ENCODE measurements around the gene ACVR2B. TPM values are rescaled to one million over a fixed set of nuclear protein-coding genes. Genes with fewer than 3 reads are reported as not detected.

The ACVR2B gene
- total and polyA plus RNA-seq, 2 donors (not counting 1 experiment from before 2014, with no cell fraction given): 0.18 to 4.2 TPM

DNA sequence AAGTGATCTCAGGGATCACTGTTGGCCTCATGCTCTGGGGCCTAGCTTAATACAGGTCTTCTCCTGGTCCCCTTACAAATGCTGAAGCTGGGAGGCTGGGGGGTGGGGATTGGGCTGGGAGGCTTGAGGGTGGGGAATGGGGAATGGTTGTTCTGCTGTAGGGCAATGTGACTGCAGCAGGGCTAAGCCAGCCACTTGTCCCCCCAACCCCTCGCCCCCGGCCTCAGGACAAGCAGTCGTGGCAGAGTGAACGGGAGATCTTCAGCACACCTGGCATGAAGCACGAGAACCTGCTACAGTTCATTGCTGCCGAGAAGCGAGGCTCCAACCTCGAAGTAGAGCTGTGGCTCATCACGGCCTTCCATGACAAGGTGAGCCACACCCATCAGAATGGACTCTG, 25.2 kb downstream of the ACVR2B start:
- ATAC-seq (ENCODE audit: low read depth): no peak
- no peak for DNase-seq
- H3K4me1 ChIP-seq (ENCODE audit: control insufficient read depth in 2 of 2, insufficient read depth in 2 of 2, low read length in 2 of 2): no peaks in the 10 kb centered on the region
- H3K27me3 Mint-ChIP-seq: no peaks in the 10 kb centered on the region
- H3K9me3 ChIP-seq (ENCODE audit: control extremely low read depth in 1 of 3, control insufficient read depth in 2 of 3, insufficient read depth in 1 of 3, low read length in 2 of 3): no peaks in the 10 kb centered on the region
- no peak overlapping the region for H3K9ac ChIP-seq (ENCODE audit: low read length)
- no peaks in the 10 kb centered on the region for H3K9me3 Mint-ChIP-seq (ENCODE audit: insufficient read depth)
- no peak overlapping the region for H3K4me2 ChIP-seq (replicated peaks; ENCODE audit: low read depth, low read length, poor library complexity, severe bottlenecking)
- H3K27ac ChIP-seq (ENCODE audit: low read length in 2 of 2): no peak overlapping the region
- H3K27ac Mint-ChIP-seq: no peak overlapping the region
- CTCF ChIA-PET: interaction anchor here (2.2 to 4.1 kb wide), 3 partner anchors 11 to 505 kb away, joined by 14 to 28 read pairs (median 22); no protein-coding TSS in a partner anchor
- no peaks in the 10 kb centered on the region for H3K36me3 ChIP-seq (replicated peaks in 1 of 2; ENCODE audit: control extremely low read depth in 1 of 2, control insufficient read depth in 1 of 2, extremely low read depth in 1 of 2, insufficient read depth in 2 of 2, low read length in 1 of 2)
- intact Hi-C loops (cut with micrococcal nuclease): no loop called here
- H3K4me1 Mint-ChIP-seq: no peaks in the 10 kb centered on the region
- H3K4me3 ChIP-seq (ENCODE audit: control extremely low read depth in 1 of 5, extremely low read depth in 1 of 5, insufficient read depth in 1 of 5, low read depth in 2 of 5, low read length in 4 of 5): no peak overlapping the region
- POLR2A ChIA-PET: no interaction called here
- H4K20me1 ChIP-seq (ENCODE audit: control insufficient read depth, insufficient read depth, low read length, poor library complexity, severe bottlenecking): no peaks in the 10 kb centered on the region
- no peaks in the 10 kb centered on the region for H3K27me3 ChIP-seq (replicated peaks in 1 of 4; ENCODE audit: control extremely low read depth in 1 of 4, control insufficient read depth in 3 of 4, insufficient read depth in 4 of 4, low read length in 3 of 4)
- no peak overlapping the region for H2AFZ ChIP-seq (ENCODE audit: insufficient read depth, low read depth, low read length, poor library complexity, severe bottlenecking)
- TF ChIP-seq CTCF (IDR thresholded peaks at IDR 0.05) (no peak), EZH2 (IDR thresholded peaks at IDR 0.05; ENCODE audit: borderline replicate concordance, insufficient read depth, low read depth, low read length, poor library complexity, severe bottlenecking) (no peak)
- no peaks in the 10 kb centered on the region for H3K79me2 ChIP-seq (ENCODE audit: control insufficient read depth, insufficient read depth, low read length)
- no peak overlapping the region for H3K4me3 Mint-ChIP-seq
- 91% methylated on average over 9 of the region's 9 CpGs for WGBS (ENCODE audit: insufficient coverage)

DNA sequence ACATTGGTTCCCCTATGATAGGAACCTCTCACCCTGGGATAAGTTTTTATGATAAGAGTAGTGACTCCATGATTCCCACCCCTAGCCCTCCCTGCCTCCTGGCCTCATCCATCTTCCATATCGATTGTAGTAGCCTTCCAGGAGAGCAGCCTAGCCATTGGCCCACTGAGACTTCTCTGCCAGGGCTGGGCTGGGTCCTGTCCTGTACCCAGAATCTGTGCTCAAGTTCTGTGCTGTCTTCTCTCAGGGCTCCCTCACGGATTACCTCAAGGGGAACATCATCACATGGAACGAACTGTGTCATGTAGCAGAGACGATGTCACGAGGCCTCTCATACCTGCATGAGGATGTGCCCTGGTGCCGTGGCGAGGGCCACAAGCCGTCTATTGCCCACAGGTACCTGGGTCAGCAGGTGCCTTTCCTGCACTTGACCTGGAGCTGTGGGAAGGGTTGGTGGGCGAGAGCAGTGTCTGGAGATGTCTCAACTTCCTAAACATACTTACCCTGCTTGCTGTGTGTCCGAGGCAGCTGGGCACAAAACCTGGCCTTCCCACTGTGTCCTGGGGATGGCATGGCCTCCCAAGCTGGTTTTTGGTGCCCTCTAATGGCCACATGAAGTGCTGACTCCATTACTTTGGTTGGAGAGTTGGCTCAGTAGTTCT, 25.9 kb downstream of the ACVR2B start:
- CTCF ChIA-PET: interaction anchor here (0.7 to 4.1 kb wide), 14 partner anchors 8 to 624 kb away, joined by 3 to 34 read pairs (median 6); partner anchors contain the start of gene XYLB
- peak; percentile 65 for ATAC-seq (ENCODE audit: low read depth)
- peak; percentile 57 for DNase-seq
- no peaks in the 10 kb centered on the region for H3K79me2 ChIP-seq (ENCODE audit: control insufficient read depth, insufficient read depth, low read length)
- H3K27me3 Mint-ChIP-seq: no peaks in the 10 kb centered on the region
- H4K20me1 ChIP-seq (ENCODE audit: control insufficient read depth, insufficient read depth, low read length, poor library complexity, severe bottlenecking): no peaks in the 10 kb centered on the region
- H3K9me3 Mint-ChIP-seq (ENCODE audit: insufficient read depth): no peaks in the 10 kb centered on the region
- H3K4me1 Mint-ChIP-seq: no peaks in the 10 kb centered on the region
- H3K27me3 ChIP-seq (replicated peaks in 1 of 4; ENCODE audit: control extremely low read depth in 1 of 4, control insufficient read depth in 3 of 4, insufficient read depth in 4 of 4, low read length in 3 of 4): no peaks in the 10 kb centered on the region
- POLR2A ChIA-PET: no interaction called here
- no peak overlapping the region for H3K27ac ChIP-seq (ENCODE audit: low read length in 2 of 2)
- TF ChIP-seq CTCF (IDR thresholded peaks at IDR 0.05) (peak; percentile 77), EZH2 (IDR thresholded peaks at IDR 0.05; ENCODE audit: borderline replicate concordance, insufficient read depth, low read depth, low read length, poor library complexity, severe bottlenecking) (no peak)
- H3K4me3 ChIP-seq (ENCODE audit: control extremely low read depth in 1 of 5, extremely low read depth in 1 of 5, insufficient read depth in 1 of 5, low read depth in 2 of 5, low read length in 4 of 5): no peak overlapping the region
- H3K9ac ChIP-seq (ENCODE audit: low read length): no peak overlapping the region
- WGBS (ENCODE audit: insufficient coverage): 83% methylated on average over 8 of the region's 10 CpGs
- no peak overlapping the region for H2AFZ ChIP-seq (ENCODE audit: insufficient read depth, low read depth, low read length, poor library complexity, severe bottlenecking)
- H3K36me3 ChIP-seq (replicated peaks in 1 of 2; ENCODE audit: control extremely low read depth in 1 of 2, control insufficient read depth in 1 of 2, extremely low read depth in 1 of 2, insufficient read depth in 2 of 2, low read length in 1 of 2): no peaks in the 10 kb centered on the region
- H3K4me3 Mint-ChIP-seq: no peak overlapping the region
- no peaks in the 10 kb centered on the region for H3K9me3 ChIP-seq (ENCODE audit: control extremely low read depth in 1 of 3, control insufficient read depth in 2 of 3, insufficient read depth in 1 of 3, low read length in 2 of 3)
- H3K4me1 ChIP-seq (ENCODE audit: control insufficient read depth in 2 of 2, insufficient read depth in 2 of 2, low read length in 2 of 2): no peaks in the 10 kb centered on the region
- H3K27ac Mint-ChIP-seq: no peak overlapping the region
- intact Hi-C loops (cut with micrococcal nuclease): loop anchor here (1.0 to 2.0 kb wide), 3 partner anchors 133 to 625 kb away; partner anchors contain the start of gene XYLB
- H3K4me2 ChIP-seq (replicated peaks; ENCODE audit: low read depth, low read length, poor library complexity, severe bottlenecking): no peak overlapping the region
